ELR (cell line): ENCODE results near the gene SLC7A4.
A peak's percentile ranks its signal among the peaks of the same experiment; 100 is the strongest.

Source experiments
- DNase-seq: peaks from one replicate; pipeline ENCODE4 v3.0.0-alpha.2; 2015; ENCODE audit warnings: low read depth

Gene SLC7A4

DNA sequence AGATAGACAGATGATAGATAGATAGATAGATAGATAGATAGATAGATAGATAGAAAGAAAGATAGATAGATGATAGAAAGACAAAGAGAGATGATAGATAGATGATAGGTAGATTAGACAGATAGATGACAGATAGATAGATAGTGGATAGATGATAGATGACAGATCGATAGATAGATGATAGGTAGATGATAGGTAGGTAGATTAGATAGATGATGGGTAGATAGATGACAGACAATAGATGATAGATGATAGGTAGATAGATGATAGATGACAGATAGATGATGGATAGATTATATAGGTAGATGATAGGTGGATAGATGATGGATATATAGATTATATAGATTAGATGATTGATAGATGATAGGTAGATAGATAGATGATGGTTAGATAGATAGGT lies 46.0 kb downstream of the SLC7A4 start:
- no peak for DNase-seq

- DNase-seq = no peak
These were observed 46.6 kb downstream of the SLC7A4 start for GRCh38 chr22:20985720-20986119.

DNA sequence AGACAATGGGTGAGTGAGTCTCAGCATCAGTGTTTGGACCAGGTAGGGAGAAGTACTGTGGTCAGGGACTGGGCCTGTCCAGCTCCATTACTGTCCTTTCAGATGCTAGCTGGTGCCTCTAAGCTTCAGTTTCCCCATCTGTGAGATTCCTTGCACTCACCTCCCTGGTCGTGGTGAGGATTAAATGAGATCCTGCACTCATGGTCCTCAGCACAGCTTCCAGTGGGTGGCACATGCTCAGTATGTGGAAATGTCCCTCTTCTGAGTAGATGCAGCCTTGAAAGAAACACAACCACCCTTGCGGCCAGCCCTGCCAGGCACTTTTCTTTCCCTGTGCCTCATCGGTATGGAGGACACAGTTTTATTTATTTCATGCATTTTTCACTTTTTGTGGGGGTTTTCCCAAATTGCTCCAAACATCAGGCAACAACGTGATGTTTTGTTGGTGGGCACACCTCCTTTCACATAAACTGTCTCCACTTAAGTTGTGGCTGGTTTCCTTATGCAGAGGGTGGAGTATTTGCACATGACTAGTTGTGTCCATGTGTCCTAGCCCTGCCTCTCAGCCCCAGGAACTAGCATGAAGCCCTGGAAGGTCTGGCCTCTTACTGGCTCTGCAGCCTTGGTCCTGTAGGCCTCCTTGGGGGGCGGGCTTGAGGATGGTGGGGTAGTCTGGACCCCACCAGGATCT lies 49.1 kb downstream of the SLC7A4 start:
- DNase-seq = no peak

DNA sequence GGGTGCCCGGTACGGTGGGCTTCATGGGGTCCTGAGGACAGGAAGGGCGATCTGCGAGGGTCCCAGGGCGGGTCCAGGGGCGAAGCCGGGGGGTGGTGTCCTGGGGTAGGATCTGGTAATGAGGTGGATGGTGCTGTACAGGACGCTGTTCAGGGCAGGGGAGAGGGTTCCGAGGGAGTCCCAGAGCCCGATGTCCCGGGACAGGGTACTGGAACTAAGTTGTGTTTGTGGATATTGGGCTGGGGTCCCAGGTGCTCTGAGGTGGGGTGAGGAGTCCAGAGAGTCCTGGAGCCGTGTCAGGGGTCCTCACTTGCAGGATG lies 49.8 kb downstream of the SLC7A4 start:
- no peak for DNase-seq

- peak; percentile 88 for DNase-seq
These were observed 50.4 kb downstream of the SLC7A4 start, which contains the start of gene LZTR1 for GRCh38 chr22:20981787-20982562. Gene LZTR1 (plus strand): TSS chr22:20982297. CDS start chr22:20982372, 75 bp downstream.

- no peak for DNase-seq
These were observed 51.2 kb downstream of the SLC7A4 start for GRCh38 chr22:20980938-20981722.

DNA sequence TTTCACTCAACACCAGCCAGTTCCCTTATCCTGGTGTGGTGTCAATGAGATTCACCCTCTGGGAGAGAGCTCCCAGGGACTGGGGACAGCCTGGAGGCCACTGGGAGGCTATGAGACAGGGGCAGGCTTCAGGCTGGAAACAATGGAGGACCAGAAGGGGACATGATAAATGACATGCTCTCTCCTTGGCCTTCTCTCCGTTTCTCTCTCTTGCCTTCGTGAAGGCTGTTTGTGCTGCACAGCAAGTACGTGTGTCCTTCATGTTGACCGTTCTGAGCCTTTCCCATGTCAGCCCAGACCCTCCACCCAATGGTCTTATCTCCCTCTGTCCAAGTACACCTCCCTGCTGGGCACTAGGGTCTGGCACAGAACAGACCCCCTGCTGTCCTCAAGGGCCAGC lies 51.8 kb downstream of the SLC7A4 start:
- no peak for DNase-seq

DNA sequence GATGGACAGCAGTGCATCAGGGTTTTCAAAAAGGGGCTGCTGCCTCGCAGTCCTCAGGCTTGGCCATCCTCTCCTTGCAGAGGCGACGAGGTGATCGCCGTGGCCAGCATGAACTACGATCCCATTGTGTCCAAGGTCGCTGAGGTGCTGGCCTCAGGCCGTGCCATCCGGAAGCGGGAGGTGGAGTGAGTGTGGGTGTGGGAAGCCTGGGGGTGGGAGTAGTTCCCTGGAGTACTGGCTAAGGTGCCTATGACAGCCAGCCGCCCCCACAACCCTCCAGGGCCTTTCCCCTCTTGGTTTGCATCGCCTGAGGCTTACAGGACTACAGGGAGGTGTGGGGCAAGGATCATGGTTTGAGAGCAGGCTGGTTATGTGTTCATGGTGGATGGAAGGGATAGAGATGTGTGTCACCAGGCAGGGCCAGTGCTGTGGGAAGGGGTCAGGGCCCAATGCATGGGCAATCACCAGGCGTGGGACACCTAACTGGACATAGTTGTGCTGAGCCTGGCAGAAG lies 52.4 kb downstream of the SLC7A4 start:
- DNase-seq = no peak

GRCh38 chr22:20979243-20979809 lies 53.0 kb downstream of the SLC7A4 start:
- DNase-seq = peak; percentile 78
